ENCODE measurements around the gene MED22. TPM values are rescaled to one million over a fixed set of nuclear protein-coding genes. Genes with fewer than 3 reads are reported as not detected.

MED22 gene
- total and polyA plus RNA-seq, 2 of the 8 experiments (the other 6 are each of a cell fraction or from before 2014, with no cell fraction given), result 56.4 to 68.4 TPM

- DNase-seq (ENCODE audit: low read depth in 1 of 2, low spot score in 2 of 2) (no peak), FAIRE-seq (no peak)
- Histone ChIP-seq H2BK5ac (ENCODE audit: low read depth, low read length) (no peak overlapping the region), H3K79me1 (ENCODE audit: low read depth, low read length) (peaks cover 32% of the 10 kb centered on the region), H3K4me1 (replicated peaks in 1 of 4; ENCODE audit: control insufficient read depth in 3 of 4, insufficient read depth in 4 of 4, low read length in 3 of 4) (no peaks in the 10 kb centered on the region; a peak in 1 of 7 replicates), H4K5ac (ENCODE audit: insufficient read length, low read depth, low read length) (no peak overlapping the region), H2AFZ (ENCODE audit: low read length) (no peak overlapping the region), H3K4ac (replicated peaks; ENCODE audit: insufficient read length, low read depth, low read length) (no peak overlapping the region), H2BK20ac (ENCODE audit: low read length) (no peak overlapping the region), H2AK5ac (ENCODE audit: low read depth, low read length) (no peak overlapping the region), H4K91ac (replicated peaks; ENCODE audit: insufficient read length, low read length) (no peak overlapping the region), H3K79me2 (ENCODE audit: control insufficient read depth in 1 of 2, insufficient read depth in 2 of 2, low read length in 2 of 2) (peaks cover 8 to 50% of the 10 kb centered on the region in 2 experiments; a peak in 3 of 4 replicates), H3K14ac (ENCODE audit: insufficient read length) (no peak overlapping the region), H3K4me2 (ENCODE audit: insufficient read depth in 1 of 2, low read depth in 2 of 2, low read length in 2 of 2) (no peak overlapping the region), H3K56ac (replicated peaks; ENCODE audit: insufficient read length, low read depth, low read length) (no peak overlapping the region), H3K9ac (replicated peaks in 1 of 4; ENCODE audit: extremely low read depth in 1 of 4, low read depth in 3 of 4, low read length in 3 of 4) (no peak overlapping the region), H3K23me2 (ENCODE audit: low read depth, low read length) (no peaks in the 10 kb centered on the region), H2BK15ac (ENCODE audit: low read length) (no peak overlapping the region), H3K23ac (ENCODE audit: insufficient read length) (no peak overlapping the region), H4K8ac (ENCODE audit: extremely low read depth, insufficient read depth, low read length) (no peak overlapping the region), H3K27ac (ENCODE audit: low read depth, low read length) (no peak overlapping the region), H3K36me3 (ENCODE audit: control insufficient read depth in 2 of 4, insufficient read depth in 4 of 4, low read length in 3 of 4) (peaks cover 13 to 56% (median 48%) of the 10 kb centered on the region in 4 experiments), H2BK12ac (ENCODE audit: low read depth, low read length) (no peak overlapping the region), H3K18ac (ENCODE audit: extremely low read depth, low read length) (no peak overlapping the region), H3K9me3 (ENCODE audit: insufficient read depth in 2 of 2, low read depth in 1 of 2, low read length in 1 of 2) (no peaks in the 10 kb centered on the region), H3K27me3 (replicated peaks in 1 of 4; ENCODE audit: control insufficient read depth in 3 of 4, extremely low read depth in 1 of 4, insufficient read depth in 3 of 4, low read length in 3 of 4) (no peaks in the 10 kb centered on the region), H3K4me3 (ENCODE audit: extremely low read depth in 1 of 4, insufficient read depth in 2 of 4, low read depth in 3 of 4, low read length in 4 of 4) (no peak overlapping the region), H4K20me1 (replicated peaks in 1 of 2; ENCODE audit: control insufficient read depth in 1 of 2, insufficient read depth in 2 of 2, low read length in 2 of 2) (peaks cover 40 to 55% of the 10 kb centered on the region in 2 experiments), H2BK120ac (replicated peaks; ENCODE audit: low read depth, low read length) (no peak overlapping the region)
- ChIA-PET CTCF (ENCODE audit: partially characterized antibody) (interaction anchor here (0.9 to 10.1 kb wide), 6 partner anchors 9 to 107 kb away, joined by 3 to 90 read pairs (median 3); partner anchors contain the start of genes SURF1 and SURF2), POLR2A (ENCODE audit: partially characterized antibody) (interaction anchor here (1.2 to 19.9 kb wide), 5 partner anchors 8 to 27 kb away, joined by 3 to 461 read pairs (median 6); partner anchors contain the start of genes MED22, RPL7A, STKLD1 and SURF1)
- 91% methylated on average over 11 of the region's 11 CpGs; no CpG with 5 or more reads in 1 of the 2 experiments for WGBS, 2 experiments (ENCODE audit: extremely low coverage in 1 of 2, insufficient coverage in 1 of 2, insufficient read length in 1 of 2, insufficient replicate concordance in 2 of 2, low coverage in 1 of 2, low lambda C conversion rate in 2 of 2, missing lambda C conversion rate in 1 of 2)
- TF ChIP-seq ASH2L (IDR thresholded peaks at IDR 0.05; ENCODE audit: low read length) (no peak), TAF1 (IDR thresholded peaks at IDR 0.05; ENCODE audit: low read depth, low read length) (no peak), SUZ12 (IDR thresholded peaks at IDR 0.05; ENCODE audit: low read length) (no peak), TEAD4 (IDR thresholded peaks at IDR 0.05; ENCODE audit: low read depth, low read length) (no peak)
These were observed 18.5 kb upstream of the MED22 start for GRCh38 chr9:133366435-133366834.

Measured in H1 (cell line).